HG02870 (cell line): ENCODE data around the gene NSUN5.
A peak's percentile ranks its signal among the peaks of the same experiment; 100 is the strongest.
"Not testable (repeated sequence)": the region's sequence is repeated elsewhere in the genome, so short reads cannot be mapped to it uniquely, and the experiment has no call there.

ENCODE experiments used
- ATAC-seq: cut with Tn5 transposase; IDR thresholded peaks from one replicate; pipeline ENCODE4 v1.9.1; 2021; ENCODE audit warnings: mild to moderate bottlenecking, moderate library complexity; ENCODE audit not compliant: unreplicated experiment

The NSUN5 gene

DNA sequence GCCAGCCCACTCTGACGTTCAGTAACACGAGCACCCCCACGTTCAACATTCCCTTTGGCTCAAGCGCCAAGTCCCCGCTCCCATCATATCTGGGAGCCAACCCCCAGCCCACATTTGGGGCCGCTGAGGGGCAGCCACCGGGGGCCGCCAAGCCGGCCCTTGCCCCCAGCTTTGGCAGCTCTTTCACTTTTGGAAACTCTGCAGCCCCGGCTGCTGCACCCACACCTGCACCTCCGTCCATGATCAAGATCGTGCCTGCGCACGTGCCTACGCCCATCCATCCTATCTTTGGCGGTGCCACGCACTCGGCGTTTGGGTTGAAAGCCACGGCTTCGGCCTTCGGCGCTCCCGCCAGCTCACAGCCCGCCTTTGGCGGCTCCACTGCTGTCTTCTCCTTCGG lies 10.9 kb downstream of the NSUN5 start:
- ATAC-seq = not testable (repeated sequence)

DNA sequence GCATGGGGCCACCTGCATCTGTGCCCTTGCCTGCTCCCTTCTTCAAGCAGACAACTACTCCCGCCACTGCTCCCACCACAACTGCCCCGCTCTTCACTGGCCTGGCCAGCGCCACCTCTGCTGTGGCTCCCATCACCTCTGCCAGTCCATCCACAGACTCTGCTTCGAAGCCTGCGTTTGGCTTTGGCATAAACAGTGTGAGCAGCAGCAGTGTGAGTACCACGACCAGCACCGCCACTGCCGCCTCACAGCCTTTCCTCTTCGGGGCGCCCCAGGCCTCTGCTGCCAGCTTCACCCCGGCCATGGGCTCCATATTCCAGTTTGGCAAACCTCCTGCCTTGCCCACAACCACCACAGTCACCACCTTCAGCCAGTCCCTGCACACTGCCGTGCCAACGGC lies 11.4 kb downstream of the NSUN5 start:
- not testable (repeated sequence) for ATAC-seq

DNA sequence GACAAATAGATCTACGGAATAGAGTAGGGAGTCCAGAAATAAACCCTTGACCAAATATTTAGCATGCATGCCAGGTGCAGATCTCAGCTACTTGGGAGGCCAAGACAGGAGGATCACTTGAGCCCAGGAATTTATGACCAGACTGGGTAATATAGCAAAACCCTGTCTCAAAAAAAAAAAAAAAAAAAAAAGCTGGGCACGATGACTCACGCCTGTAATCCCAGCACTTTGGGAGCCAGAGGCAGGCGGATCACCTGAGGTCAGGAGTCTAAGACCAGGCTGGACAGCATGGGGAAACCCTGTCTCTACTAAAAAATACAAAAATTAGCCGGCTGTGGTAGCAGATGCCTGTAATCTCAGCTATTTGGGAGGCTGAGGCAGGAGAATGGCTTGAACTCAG lies 31.4 kb downstream of the NSUN5 start:
- ATAC-seq = not testable (repeated sequence)

DNA sequence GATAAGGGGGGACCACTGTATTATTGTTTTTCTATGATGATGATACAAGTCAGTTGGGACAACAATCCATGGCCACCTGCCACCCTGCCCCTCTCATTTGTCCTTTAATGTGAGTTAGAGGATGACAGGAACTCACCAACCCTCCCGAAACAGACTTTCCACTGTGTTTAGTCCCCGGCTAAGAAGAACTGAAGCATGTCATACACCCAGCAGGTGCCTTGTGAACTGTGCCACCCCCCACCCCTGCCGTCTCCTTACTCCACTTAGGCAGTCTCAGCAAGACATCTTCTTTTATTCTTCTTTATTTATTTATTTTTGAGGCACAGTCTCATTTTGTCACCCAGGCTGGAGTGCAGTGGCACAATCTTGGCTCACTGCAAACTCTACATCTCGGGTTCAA lies 40.8 kb downstream of the NSUN5 start:
- not testable (repeated sequence) for ATAC-seq

DNA sequence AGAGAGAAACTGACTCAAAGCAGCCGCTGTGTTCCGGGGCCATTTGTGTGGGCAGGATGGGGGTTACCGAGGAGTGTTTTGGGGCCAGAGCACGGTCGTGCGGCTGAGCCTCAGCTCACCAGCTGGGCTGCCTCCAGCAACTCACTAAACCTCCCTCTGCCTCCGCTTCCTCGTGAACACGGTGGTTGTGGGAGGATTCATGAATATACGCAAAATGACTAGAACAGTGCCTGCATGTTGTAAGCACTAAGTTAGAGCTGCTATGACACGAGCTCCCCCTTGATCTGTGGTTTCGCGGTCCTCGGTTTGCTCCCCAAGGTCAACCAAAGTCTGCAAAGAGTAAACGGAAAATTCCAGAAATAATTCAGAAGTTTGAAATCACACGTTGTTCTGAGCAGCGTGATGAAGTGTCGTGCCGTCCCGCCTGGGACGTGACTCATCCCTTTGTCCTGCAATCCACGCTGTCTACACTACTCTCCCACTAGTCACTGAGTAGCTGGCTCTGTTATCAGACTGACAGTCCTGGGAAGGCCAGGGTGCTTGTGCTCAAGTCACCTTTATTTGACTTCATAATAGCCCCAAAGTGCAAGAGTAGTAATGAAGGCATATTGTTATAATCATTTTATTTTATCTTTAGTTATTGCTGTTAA lies 41.8 kb downstream of the NSUN5 start:
- peak; percentile 87 for ATAC-seq

DNA sequence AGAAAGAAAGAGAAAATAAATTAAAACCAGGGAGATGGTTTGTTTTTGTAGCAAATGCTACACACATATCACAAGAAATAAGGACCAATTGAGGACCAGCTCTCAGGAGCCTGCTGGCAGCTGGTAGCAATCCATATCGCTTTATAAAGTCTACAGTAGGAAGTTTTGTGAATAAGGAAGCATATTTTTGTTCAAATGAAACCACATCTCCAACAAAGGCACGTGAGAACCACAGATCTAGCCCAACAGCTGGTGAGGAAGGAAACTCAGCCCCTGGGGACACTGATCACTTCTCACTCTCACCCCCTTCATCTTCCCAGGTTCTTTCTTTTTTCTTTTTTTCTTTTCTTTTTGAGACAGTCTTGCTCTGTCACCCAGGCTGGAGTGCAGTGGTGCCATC lies 46.2 kb downstream of the NSUN5 start:
- not testable (repeated sequence) for ATAC-seq
